IMR-90 (cell line): ENCODE data around the gene THRB. TPM values are rescaled to one million over a fixed set of nuclear protein-coding genes. Genes with fewer than 3 reads are reported as not detected.

Experiments
- ATAC-seq: fragments of 200-7000 bp; cut with Tn5 transposase; 2 replicates; pipeline ENCODE4 v1.9.1; 2020; ENCODE audit warnings: low read depth, mild to moderate bottlenecking, moderate library complexity
- BruUV-seq: library from RNA; stranded (reverse); fragments of 400-500 nt; replicated peaks from 2 replicates; lab custom pipeline; 2021; lab: Mats Ljungman, UMichigan
- CTCF ChIA-PET: fragments of 300-600 bp; formaldehyde crosslinking; extraction: SDS; loops from one replicate; lab custom pipeline; 2021; ENCODE audit warnings: antibody characterized with exemption; lab: Yijun Ruan, JAX
- POLR2A ChIA-PET: fragments of 300-600 bp; sonication (Branson Sonifier 250); formaldehyde crosslinking; loops from one replicate; lab custom pipeline; 2022; ENCODE audit warnings: antibody characterized with exemption; ENCODE audit not compliant: unreplicated experiment; lab: Charles Lee
- DNase-seq: peaks from one replicate; pipeline ENCODE4 v3.0.0; 2013
- H2AFZ ChIP-seq: replicated peaks from 2 replicates; pipeline ENCODE3; 2013; ENCODE audit warnings: low read length, mild to moderate bottlenecking; ENCODE audit not compliant: poor library complexity
- H2AK5ac ChIP-seq: 2 replicates; pipeline ENCODE4 v1.6.1; 2013; ENCODE audit warnings: low read depth, low read length, inconsistent platforms
- H2AK9ac ChIP-seq: replicated peaks from 2 replicates; pipeline ENCODE3; 2013; ENCODE audit warnings: mild to moderate bottlenecking, low read depth, low read length, moderate library complexity; ENCODE audit not compliant: poor library complexity
- H2BK120ac ChIP-seq: 2 replicates; pipeline ENCODE4 v1.6.1; 2013; ENCODE audit warnings: low read depth, low read length, inconsistent platforms
- H2BK15ac ChIP-seq: 3 replicates; pipeline ENCODE4 v1.6.1; 2013; ENCODE audit warnings: low read depth, low read length, inconsistent platforms
- H2BK20ac ChIP-seq: 2 replicates; pipeline ENCODE4 v1.6.1; 2013; ENCODE audit warnings: low read depth, mild to moderate bottlenecking, inconsistent platforms, low read length, moderate library complexity
- H2BK5ac ChIP-seq: 2 replicates; pipeline ENCODE4 v1.6.1; 2013; ENCODE audit warnings: mild to moderate bottlenecking, low read depth, low read length, inconsistent platforms; ENCODE audit not compliant: poor library complexity, severe bottlenecking
- H3K14ac ChIP-seq: replicated peaks from 2 replicates; pipeline ENCODE4 v1.6.1; 2013; ENCODE audit warnings: low read depth, low read length, inconsistent platforms
- H3K18ac ChIP-seq: 2 replicates; pipeline ENCODE4 v1.6.1; 2013; ENCODE audit warnings: low read depth, low read length, control low read depth
- H3K23ac ChIP-seq: 2 replicates; pipeline ENCODE4 v1.6.1; 2013; ENCODE audit warnings: low read depth, low read length, inconsistent platforms
- H3K27ac ChIP-seq: 2 replicates; pipeline ENCODE4 v1.5.1; 2013; ENCODE audit warnings: mild to moderate bottlenecking, control low read depth, low read length; ENCODE audit not compliant: insufficient read depth
- H3K27me3 ChIP-seq: 2 replicates; pipeline ENCODE4 v1.6.1; 2013; ENCODE audit warnings: low read length; ENCODE audit not compliant: control insufficient read depth, insufficient read depth
- H3K36me3 ChIP-seq: 2 replicates; pipeline ENCODE4 v1.6.1; 2013; ENCODE audit warnings: low read length, mixed read lengths; ENCODE audit not compliant: control insufficient read depth, insufficient read depth
- H3K4ac ChIP-seq: 2 replicates; pipeline ENCODE4 v1.6.1; 2013; ENCODE audit warnings: low read depth, low read length, inconsistent platforms
- H3K4me1 ChIP-seq: 2 replicates; pipeline ENCODE4 v1.6.1; 2013; ENCODE audit warnings: low read length, mixed read lengths; ENCODE audit not compliant: control insufficient read depth, insufficient read depth
- H3K4me2 ChIP-seq: 2 replicates; pipeline ENCODE4 v1.6.1; 2013; ENCODE audit warnings: low read depth, mild to moderate bottlenecking, control low read depth, low read length, moderate library complexity
- H3K4me3 ChIP-seq: 2 replicates; pipeline ENCODE4 v1.5.1; 2013; ENCODE audit warnings: low read depth, mild to moderate bottlenecking, control low read depth, low read length, moderate library complexity; ENCODE audit not compliant: insufficient read depth
- H3K56ac ChIP-seq: 2 replicates; pipeline ENCODE4 v1.6.1; 2013; ENCODE audit warnings: low read length, inconsistent platforms; ENCODE audit not compliant: insufficient read depth; ENCODE audit errors: extremely low read depth
- H3K79me1 ChIP-seq, 2 experiments: 2 replicates each; pipeline ENCODE4 v1.6.1; 2013; ENCODE audit warnings: low read length in 2 of 2, inconsistent platforms in 1 of 2, low read depth in 1 of 2
- H3K9ac ChIP-seq: 2 replicates; pipeline ENCODE4 v1.6.1; 2013; ENCODE audit warnings: low read depth, low read length, control low read depth
- H3K9me1 ChIP-seq: 2 replicates; pipeline ENCODE4 v1.6.1; 2013; ENCODE audit warnings: low read length, inconsistent platforms; ENCODE audit not compliant: insufficient read depth
- H3K9me3 ChIP-seq: 2 replicates; pipeline ENCODE4 v1.6.1; 2013; ENCODE audit warnings: low read length; ENCODE audit not compliant: control insufficient read depth, insufficient read depth
- H4K20me1 ChIP-seq: 2 replicates; pipeline ENCODE4 v1.6.1; 2013; ENCODE audit warnings: low read length, inconsistent platforms; ENCODE audit not compliant: insufficient read depth
- H4K5ac ChIP-seq: 2 replicates; pipeline ENCODE4 v1.6.1; 2013; ENCODE audit warnings: mild to moderate bottlenecking, low read depth, low read length, control low read depth
- H4K8ac ChIP-seq, 2 experiments: 2 replicates each; pipeline ENCODE4 v1.6.1; 2013; ENCODE audit warnings: low read depth in 2 of 2, low read length in 2 of 2, control low read depth in 1 of 2, inconsistent platforms in 1 of 2
- H4K91ac ChIP-seq: 2 replicates; pipeline ENCODE4 v1.6.1; 2013; ENCODE audit warnings: low read depth, low read length, inconsistent platforms; ENCODE audit not compliant: insufficient read depth
- BHLHE40 ChIP-seq: fragments of 150-350 bp; IDR thresholded peaks from 2 replicates; pipeline ENCODE4 v1.6.1; 2016; ENCODE audit warnings: mild to moderate bottlenecking, low read depth, low read length
- CEBPB ChIP-seq: IDR thresholded peaks from 2 replicates; pipeline ENCODE4 v1.6.1; 2012; ENCODE audit warnings: low read depth, low read length, improper control_type of control experiment
- CHD1 ChIP-seq: IDR thresholded peaks from 2 replicates; pipeline ENCODE4 v1.6.1; 2012; ENCODE audit warnings: low read depth, low read length, improper control_type of control experiment
- CTCF ChIP-seq: conservative IDR thresholded peaks from 2 replicates; pipeline ENCODE4 v1.5.1; 2012; ENCODE audit warnings: mild to moderate bottlenecking, low read depth, low read length, improper control_type of control experiment
- ELK1 ChIP-seq: fragments of 150-350 bp; IDR thresholded peaks from 2 replicates; pipeline ENCODE4 v1.6.1; 2016; ENCODE audit warnings: low read depth, mild to moderate bottlenecking, low read length, moderate library complexity, borderline replicate concordance
- FOS ChIP-seq: fragments of 150-350 bp; IDR thresholded peaks from 2 replicates; pipeline ENCODE4 v1.6.1; 2016; ENCODE audit warnings: low read depth, low read length
- MAZ ChIP-seq: IDR thresholded peaks from 2 replicates; pipeline ENCODE4 v1.6.1; 2012; ENCODE audit warnings: low read depth, mild to moderate bottlenecking, low read length, improper control_type of control experiment, moderate library complexity, borderline replicate concordance
- MXI1 ChIP-seq: IDR thresholded peaks from 2 replicates; pipeline ENCODE4 v1.6.1; 2012; ENCODE audit warnings: low read depth, mild to moderate bottlenecking, low read length, moderate library complexity, borderline replicate concordance
- NFE2L2 ChIP-seq: fragments of 150-350 bp; IDR thresholded peaks from 2 replicates; pipeline ENCODE4 v1.6.1; 2016; ENCODE audit warnings: low read depth, mild to moderate bottlenecking, low read length
- POLR2A ChIP-seq: IDR thresholded peaks from 2 replicates; pipeline ENCODE4 v1.6.1; 2012; ENCODE audit warnings: mild to moderate bottlenecking, low read depth, low read length
- RAD21 ChIP-seq: IDR thresholded peaks from 2 replicates; pipeline ENCODE4 v1.6.1; 2012; ENCODE audit warnings: low read length, improper control_type of control experiment
- RCOR1 ChIP-seq: IDR thresholded peaks from 2 replicates; pipeline ENCODE4 v1.6.1; 2012; ENCODE audit warnings: mild to moderate bottlenecking, low read length, improper control_type of control experiment; ENCODE audit not compliant: insufficient replicate concordance
- RFX5 ChIP-seq: IDR thresholded peaks from 2 replicates; pipeline ENCODE4 v1.8.0; 2012; ENCODE audit warnings: low read depth, mild to moderate bottlenecking, low read length, moderate library complexity
- SMC3 ChIP-seq: fragments of 150-350 bp; IDR thresholded peaks from 2 replicates; pipeline ENCODE4 v1.6.1; 2016; ENCODE audit warnings: low read depth, mild to moderate bottlenecking, antibody characterized with exemption, low read length, moderate library complexity
- USF2 ChIP-seq: fragments of 150-350 bp; IDR thresholded peaks from 2 replicates; pipeline ENCODE4 v1.6.1; 2017; ENCODE audit warnings: mild to moderate bottlenecking, antibody characterized with exemption, low read length, low read depth
- WGBS, 2 experiments: methylation state at CpG; one replicate each; pipeline versions ENCODE4 v1.1.5 to v1.1.7; 2013; ENCODE audit warnings: missing lambda C conversion rate in 2 of 2; ENCODE audit not compliant: insufficient read length in 1 of 2; ENCODE audit errors: extremely low coverage in 2 of 2; 5-methylcytosine and 5-hydroxymethylcytosine counted together
- dilution Hi-C: fragments of 300-500 bp; cut with HindIII; formaldehyde crosslinking; loops from one replicate; pipeline ENCODE4 v1.14.3; 2018; ENCODE audit warnings: low sequenced_read_pairs; ENCODE audit not compliant: unreplicated experiment
- in situ Hi-C: fragments of 300-500 bp; cut with MboI; formaldehyde crosslinking; loops from 3 replicates; pipeline ENCODE4 v1.14.3; 2019; ENCODE audit warnings: low sequenced_read_pairs, inconsistent platforms, mixed read lengths
- intact Hi-C: fragments of 100-400 bp; cut with micrococcal nuclease; formaldehyde crosslinking; loops from 2 replicates; pipeline ENCODE4 v1.10.0; 2022
- polyA plus RNA-seq, 3 experiments: library from polyadenylated mRNA; depleted of rRNA; stranded (reverse); fragments of >200 nt; gene quantifications; 2 replicates each; pipeline ENCODE4 v1.2.3, GENCODE V29; 2012; ENCODE audit warnings: low replicate concordance in 1 of 3
- total RNA-seq: library from RNA; depleted of rRNA; stranded (reverse); fragments of >200 nt; gene quantifications from 2 replicates; pipeline ENCODE4 v1.2.3, GENCODE V29; 2012

Gene THRB
- total and polyA plus RNA-seq, 2 of the 4 experiments (the other 2 are of a cell fraction), result under 0.01 TPM; not detected in 1

- ChIA-PET CTCF (no interaction called here), POLR2A (no interaction called here)
- Histone ChIP-seq H3K4me2 (no peak overlapping the region), H3K23ac (no peak overlapping the region), H3K9me1 (no peaks in the 10 kb centered on the region), H3K9me3 (no peaks in the 10 kb centered on the region), H3K9ac (no peak overlapping the region), H3K56ac (no peak overlapping the region), H3K14ac (no peak overlapping the region), H3K4me1 (no peaks in the 10 kb centered on the region; the same call in 1 of the 2 replicates), H2AK5ac (no peak overlapping the region), H3K4ac (no peak overlapping the region), H3K18ac (no peak overlapping the region), H4K20me1 (no peaks in the 10 kb centered on the region), H2BK120ac (no peak overlapping the region), H3K36me3 (no peaks in the 10 kb centered on the region), H2BK20ac (no peak overlapping the region), H2BK5ac (no peak overlapping the region), H4K91ac (no peak overlapping the region), H3K27me3 (no peaks in the 10 kb centered on the region), H2AFZ (no peak overlapping the region), H3K79me1 (no peaks in the 10 kb centered on the region), H4K5ac (no peak overlapping the region), H3K4me3 (no peak overlapping the region), H2BK15ac (no peak overlapping the region), H2AK9ac (no peak overlapping the region), H3K27ac (no peak overlapping the region), H4K8ac (no peak overlapping the region)
- ATAC-seq (no peak), DNase-seq (no peak)
- dilution Hi-C loops (no loop called here), intact Hi-C loops (no loop called here), in situ Hi-C loops (no loop called here)
- TF ChIP-seq NFE2L2 (no peak), ELK1 (no peak), FOS (no peak), SMC3 (no peak), POLR2A (no peak), RAD21 (no peak), RFX5 (no peak), RCOR1 (no peak), USF2 (no peak), BHLHE40 (no peak), CHD1 (no peak), CTCF (no peak), MAZ (no peak), CEBPB (no peak), MXI1 (no peak)
- BruUV-seq, result no TSS peak
- WGBS, 2 experiments, result no CpG with 5 or more reads among the region's 2 CpGs
These were observed 126.0 kb downstream of the THRB start for GRCh38 chr3:24368605-24369004.
